ENCODE measurements around the gene MYL6.
"Not testable (repeated sequence)": the region's sequence is repeated elsewhere in the genome, so short reads cannot be mapped to it uniquely, and the experiment has no call there.

The MYL6 gene

DNA sequence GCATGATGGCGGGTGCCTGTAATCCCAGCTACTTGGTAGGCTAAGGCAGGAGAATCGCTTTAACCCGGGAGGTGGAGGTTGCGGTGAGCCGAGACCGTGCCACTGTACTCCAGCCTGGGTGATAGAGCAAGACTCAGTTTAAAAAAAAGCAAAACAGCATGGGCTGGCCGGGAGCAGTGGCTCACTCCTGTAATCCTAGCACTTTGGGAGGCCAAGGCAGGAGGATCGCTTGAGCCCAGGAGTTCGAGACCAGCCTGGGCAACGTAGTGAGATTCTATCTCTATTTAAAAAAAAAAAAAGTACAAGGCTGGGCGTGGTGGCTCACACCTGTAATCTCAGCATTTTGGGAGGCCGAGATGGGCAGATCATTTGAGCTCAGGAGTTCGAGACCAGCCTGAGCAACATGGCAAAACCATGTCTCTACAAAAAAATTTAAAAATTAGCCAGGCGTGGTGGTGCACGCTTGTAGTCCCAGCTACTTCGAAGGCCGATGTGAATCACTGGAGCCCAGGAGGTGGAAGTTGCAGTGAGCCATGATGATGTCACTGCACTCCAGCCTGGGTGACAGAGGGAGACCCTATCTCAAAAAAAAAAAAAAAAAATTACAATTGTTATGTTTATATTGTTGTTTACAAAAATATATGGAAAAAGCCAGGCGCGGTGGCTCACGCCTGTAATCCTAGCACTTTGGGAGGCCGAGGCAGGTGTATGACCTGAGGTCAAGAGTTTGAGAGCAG is 1.5 kb upstream of the MYL6 start:
- not testable (repeated sequence) for DNase-seq (ENCODE audit: low read depth in 2 of 2)

DNA sequence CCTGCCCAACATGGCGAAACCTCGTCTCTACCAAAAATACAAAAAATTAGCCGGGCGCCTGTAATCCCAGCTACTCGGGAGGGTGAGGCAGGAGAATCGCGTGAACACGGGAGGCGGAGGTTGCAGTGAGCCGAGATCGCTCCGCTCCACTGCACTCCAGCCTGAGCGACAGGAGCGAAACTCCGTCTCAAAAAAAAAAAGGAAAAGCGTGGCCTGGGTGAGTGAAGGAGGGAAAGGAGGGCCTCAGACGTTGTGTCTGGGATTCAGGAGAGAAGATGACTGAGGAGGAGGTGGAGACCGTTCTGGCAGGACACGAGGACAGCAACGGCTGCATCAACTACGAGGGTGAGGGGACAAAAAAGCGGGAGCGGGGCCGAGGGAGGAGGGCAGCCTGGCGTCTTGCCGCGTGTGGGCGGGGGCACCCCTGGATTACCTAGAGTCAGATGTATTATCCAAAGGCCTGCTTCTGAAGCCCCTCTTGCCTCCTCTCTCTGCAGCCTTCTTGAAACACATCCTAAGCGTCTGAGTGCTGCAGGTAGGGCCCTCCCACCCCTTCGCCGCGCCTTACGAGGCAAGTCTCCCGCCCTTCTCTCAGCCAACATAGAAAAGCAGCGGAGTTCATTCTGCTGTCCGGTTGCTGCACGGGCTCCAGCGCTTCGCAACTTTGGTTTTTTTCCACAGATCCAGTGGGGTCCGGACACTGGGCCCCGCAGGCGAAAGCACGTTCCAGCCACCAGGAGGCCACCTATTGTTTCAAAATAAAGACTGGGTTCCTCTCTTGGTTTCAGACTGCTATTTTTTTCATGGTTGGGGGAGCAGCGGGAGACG is 744 bp upstream of the MYL6 start:
- peak; percentile 27 to 43 for DNase-seq (ENCODE audit: low read depth in 2 of 2)

DNA sequence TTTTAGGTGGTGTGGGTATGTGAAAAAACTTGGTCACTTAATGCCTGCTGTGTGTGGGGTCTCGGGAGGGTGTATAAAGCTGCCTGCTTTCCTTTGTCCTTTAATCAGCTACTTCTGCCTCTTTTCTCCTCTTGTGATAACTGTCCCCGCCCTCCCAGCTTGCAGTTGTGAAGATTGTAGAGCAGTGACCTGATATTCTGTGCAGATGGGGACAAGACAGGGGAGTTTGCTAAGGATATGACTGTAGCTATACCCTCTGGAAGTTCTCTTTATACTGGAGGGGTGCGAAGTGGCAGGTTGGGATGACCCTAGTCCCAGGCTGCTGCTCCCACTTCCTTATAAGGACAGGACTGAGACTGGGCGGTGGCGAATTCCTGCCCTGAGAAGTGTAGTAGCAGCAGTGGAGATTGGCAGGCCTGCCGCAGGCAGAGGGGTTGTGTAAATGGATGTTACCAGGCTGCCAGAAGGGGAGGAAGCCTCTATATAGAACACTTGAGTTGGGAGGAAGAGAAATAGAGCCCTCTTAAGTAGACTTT is 835 bp downstream of the MYL6 start:
- no peak for DNase-seq (ENCODE audit: low read depth in 2 of 2)

DNA sequence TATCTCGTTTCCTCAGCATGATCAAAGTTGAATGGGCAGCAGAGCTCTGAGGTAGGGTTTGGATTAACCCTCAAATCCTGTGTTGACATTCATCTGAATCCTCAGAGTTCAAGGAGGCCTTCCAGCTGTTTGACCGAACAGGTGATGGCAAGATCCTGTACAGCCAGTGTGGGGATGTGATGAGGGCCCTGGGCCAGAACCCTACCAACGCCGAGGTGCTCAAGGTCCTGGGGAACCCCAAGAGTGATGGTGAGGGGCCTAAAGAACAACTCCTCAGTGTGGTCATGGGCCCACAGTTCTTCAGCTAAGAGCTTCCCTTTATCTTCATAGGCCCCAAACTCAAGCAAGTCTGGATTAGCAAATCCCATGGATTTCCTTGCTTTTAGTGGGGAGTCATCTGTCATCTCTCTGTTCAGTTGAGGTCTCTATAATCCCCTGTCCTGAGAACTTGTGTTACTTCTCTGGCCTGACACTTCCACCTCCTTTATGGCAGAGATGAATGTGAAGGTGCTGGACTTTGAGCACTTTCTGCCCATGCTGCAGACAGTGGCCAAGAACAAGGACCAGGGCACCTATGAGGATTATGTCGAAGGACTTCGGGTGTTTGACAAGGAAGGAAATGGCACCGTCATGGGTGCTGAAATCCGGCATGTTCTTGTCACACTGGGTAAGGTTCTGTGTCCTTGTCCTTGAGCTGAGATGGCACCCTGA is 1.5 kb downstream of the MYL6 start:
- no peak for DNase-seq (ENCODE audit: low read depth in 2 of 2)

DNA sequence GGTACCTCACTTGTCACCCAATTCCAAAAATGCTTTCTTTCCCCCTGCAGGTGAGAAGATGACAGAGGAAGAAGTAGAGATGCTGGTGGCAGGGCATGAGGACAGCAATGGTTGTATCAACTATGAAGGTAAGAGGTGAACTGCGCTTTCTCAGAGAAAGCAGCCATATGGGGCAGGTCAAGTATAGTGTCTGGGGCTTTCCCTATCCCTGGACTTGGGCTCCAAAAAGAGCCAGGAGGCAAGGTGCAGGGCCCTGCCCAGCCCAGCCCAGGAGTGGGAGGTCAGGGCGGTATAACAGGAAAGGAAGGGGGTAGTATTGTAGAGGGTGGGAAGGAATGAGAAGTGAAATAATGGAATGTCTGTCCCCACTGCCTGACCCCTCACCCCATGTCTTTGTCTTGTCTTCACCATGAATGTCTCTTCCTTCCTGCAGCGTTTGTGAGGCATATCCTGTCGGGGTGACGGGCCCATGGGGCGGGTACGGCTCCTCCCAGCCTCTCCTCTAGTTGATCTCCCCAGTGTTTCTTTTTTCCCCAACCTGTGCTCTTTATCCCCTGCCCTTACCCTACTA is 2.1 kb downstream of the MYL6 start:
- peak; percentile 31 for DNase-seq (ENCODE audit: low read depth in 2 of 2)

DNA sequence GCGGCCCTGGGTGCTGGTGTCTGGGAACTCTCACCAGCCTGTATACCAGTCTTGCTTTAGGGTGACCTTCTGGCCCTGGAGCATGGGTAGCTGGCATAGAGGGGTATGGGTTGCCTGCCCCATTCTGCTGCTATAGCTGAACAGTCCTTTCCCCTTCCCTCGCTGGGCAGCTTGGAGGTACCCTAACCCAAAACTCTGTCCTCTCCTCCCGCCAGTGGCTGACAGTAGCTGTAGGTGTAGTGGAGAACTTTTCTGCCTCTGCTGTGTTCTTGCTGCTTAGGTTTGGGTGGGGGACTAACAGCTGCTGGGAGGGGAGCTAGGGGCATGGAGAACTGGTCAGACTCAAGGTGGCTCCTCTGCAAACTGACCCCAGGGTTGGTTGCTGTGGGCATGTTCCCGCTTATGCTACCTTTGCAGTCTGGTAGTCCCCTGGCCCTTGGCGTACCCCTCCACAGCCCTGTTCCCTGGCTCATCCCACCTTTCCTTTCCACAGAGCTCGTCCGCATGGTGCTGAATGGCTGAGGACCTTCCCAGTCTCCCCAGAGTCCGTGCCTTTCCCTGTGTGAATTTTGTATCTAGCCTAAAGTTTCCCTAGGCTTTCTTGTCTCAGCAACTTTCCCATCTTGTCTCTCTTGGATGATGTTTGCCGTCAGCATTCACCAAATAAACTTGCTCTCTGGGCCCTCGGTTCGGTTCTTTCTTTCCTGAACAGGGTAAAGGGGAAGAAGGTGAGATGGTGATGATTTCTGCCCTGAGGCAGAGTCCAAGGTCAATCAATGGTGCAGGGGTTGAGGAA is 2.9 kb downstream of the MYL6 start:
- DNase-seq (ENCODE audit: low read depth in 2 of 2) = no peak

DNA sequence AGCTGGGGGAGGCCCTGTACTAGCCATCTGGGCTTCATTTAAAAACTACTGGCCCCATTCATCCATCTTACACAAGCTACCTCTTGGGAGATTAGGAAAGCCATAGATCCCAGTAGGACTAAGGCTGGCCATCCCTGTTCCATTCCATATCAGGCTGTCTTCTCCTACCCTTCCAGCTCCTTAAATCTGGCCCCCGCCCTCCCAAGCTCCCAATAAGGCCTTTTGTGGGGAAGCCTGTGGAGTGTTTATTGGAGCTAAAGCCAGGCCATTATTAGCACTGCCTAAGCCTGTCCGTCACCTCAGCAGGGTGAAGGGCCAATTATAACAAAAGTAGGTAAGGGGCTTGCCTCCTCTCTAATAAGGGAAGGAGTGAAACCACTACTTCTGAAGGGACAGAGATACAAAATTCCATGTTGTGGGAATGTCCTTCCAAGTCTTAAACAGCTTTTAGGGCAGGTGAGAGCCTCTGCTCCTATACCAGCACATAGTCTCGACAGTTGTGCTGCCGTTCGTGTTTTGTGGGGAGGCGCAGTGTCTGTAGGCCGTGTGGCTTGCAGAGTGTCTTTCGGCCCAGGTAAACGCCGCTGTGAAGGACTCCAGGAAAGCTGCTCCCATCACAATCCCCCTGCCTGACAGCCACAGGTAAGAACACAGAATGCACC is 3.7 kb downstream of the MYL6 start:
- DNase-seq (ENCODE audit: low read depth in 2 of 2) = no peak

DNA sequence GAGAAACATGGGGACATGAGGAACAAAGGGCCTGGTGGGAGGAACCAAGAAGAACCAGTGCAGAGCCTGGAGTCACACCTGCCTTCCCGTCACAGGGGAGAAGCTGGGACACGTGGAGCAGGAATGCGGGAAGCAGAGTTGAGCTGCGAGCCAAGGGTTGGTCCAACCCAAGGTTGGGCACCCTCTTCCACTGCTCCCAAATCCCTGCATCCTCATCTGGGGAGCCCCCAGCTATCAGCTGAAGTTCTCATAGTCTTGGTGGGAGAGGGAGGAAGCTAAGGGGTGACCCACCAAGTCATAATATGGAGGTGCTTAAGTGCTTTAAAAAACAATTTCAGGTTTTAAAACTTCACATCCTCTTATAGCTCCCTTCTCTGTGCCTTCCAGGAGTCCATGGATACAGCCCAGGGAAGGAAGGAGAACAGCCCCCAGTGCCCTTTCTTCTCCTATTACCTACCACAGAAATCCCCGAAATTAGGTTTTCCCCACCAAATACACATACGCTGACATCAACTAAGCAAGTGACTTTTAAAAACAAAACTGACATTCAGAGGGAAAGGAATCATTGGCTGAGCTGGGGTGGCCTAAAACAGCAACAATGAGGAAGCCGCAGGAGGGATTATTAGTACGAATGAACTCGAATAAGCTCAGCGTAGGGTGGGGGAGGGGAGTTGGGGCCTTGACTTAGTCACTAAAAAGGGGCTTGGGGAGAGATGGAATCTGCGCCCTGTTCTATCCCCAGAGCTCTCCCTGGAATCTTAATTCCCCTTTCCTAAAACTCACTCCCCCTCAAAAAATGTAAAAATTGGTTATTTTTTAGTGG is 4.5 kb downstream of the MYL6 start:
- DNase-seq (ENCODE audit: low read depth in 2 of 2) = no peak

DNA sequence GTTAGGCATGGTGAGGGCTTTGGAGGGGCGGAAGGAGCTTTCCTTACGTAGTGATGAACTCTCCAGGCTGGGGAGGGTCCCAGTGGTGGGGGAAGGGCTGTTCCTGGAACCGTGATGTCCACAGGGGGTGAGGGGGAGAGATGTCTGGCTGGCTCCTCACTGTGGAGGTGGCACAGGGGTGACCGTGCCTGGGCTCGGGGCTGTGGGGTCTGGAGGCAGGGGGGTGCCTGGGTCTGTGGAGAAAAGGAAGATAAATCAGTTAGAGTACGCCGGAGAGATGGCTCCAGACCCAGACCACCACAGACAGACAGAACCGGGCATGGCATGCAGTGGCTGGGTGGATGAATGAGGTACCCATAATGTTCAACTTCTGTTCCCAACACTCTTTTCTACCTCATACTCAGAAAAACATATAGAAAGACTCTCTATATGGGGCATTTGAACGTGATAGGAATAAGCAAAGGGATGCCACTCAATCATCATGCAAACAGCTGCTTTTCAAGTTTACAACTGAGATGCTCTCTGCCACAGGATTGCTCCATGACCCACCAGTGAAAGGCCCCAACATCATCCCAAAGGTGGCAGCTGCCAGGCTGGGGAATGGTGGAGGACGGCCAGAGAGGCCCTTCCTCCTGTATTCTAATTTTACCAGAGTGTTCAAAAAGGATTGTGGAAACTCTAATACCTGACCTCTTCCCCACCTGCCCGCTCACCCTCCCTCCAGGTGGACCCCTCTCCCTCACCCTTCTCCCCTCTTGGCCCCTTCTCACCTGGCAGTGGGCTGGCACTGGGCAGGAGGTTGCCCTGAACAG is 5.6 kb downstream of the MYL6 start:
- DNase-seq (ENCODE audit: low read depth in 2 of 2) = no peak

DNA sequence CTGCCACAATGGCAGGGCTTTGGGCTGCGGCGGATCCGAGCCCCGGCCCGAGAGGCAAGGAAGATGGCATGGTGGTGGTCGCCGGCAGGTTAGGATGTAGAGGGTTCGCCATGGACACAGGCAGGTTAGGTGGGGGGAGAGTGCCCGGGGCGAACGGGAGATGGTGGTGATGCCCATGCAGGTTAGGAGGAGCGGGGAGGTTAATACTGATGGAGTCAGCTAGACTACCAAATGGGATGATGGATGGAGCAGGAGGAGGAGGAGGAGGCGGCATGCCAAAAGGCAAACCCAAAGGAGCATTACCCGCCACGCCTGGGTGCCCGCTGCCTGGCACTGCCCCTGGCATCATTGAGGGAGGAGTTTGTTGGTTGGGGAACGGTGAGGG is 6.2 kb downstream of the MYL6 start:
- no peak for DNase-seq (ENCODE audit: low read depth in 2 of 2)

DNA sequence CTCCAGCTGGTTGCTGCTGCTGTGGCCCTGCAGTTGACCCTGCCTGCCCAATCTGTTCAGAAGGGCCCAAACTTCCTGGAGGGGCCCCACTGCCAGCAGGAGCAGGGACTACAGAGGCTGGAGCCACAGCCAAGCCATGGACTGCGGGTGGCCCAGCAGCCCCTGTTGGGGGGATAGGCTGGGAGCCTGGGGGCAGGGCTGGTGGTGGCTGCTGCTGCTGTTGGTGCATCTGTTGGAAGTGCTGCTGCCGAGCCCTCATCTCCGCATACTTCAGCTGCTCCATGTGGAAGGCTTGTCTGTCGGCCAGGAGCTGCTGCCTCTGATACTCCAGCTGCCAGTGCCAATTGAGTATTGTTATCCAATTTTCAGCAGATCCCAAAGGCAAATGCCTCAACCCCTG is 7.2 kb downstream of the MYL6 start:
- DNase-seq (ENCODE audit: low read depth in 2 of 2) = no peak

DNA sequence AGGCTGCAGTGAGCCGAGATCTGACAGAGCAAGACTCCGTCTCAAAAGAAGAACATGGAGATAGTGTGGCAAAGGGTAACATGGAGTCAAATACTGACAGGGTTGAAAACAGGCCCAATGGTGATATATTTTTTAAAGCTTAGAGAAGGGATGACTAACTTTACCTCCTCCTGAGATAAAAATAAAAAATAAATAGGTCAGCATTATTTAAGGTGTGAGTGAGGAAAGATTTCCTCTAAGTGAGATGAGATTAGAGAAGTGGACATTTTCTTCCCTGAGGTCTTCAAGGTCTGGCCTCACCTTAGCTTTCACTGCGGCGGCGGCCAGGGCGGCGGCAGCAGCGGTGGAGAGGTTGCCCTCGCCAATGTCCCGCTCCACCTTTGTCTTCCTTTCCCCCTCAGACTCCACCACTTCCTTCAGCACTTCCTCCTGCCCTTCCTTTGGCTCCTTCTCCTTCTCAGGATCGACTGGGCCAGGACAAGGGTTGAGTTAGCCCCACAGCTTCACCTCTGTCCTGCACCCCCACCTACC is 11.1 kb downstream of the MYL6 start:
- DNase-seq (ENCODE audit: low read depth in 2 of 2) = no peak

DNA sequence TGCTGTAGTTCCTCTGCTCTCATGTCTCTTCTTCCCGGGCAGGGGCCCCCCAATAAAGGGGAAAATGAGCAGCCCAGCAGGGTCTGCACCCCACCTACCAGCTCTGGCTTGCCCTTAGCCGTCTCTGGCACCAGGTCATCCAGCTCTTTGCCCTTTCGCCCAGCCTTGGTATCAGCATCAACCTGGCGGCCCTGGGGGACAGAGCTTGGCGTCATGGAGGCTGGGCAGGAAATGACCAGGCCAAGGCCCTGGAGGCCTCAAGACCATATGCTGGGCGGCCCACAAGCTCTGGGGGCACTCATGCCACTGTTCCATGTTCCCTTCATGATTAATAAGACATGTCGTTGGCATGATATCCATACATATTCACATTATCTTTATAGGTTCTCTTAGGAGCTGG is 14.7 kb downstream of the MYL6 start:
- no peak for DNase-seq (ENCODE audit: low read depth in 2 of 2)

DNA sequence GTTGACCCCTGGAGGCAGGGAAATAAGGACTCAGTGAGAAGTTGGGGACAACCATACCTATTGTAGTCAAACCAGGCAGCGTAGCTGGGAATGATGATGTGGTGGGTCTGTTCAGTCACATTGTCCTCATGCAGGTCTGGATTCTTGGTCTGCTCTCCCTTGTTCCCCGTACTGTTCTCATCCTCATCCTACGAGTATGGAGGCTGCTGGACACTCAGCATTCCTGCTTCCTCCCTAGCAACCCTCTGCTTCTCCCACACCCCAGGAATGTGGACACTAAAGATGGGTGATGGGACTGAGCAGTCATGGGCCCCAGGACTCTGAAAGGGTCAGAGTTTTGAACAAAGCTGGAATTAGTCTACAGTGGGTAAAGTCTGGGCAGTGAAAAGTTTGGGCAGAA is 20.2 kb downstream of the MYL6 start:
- no peak for DNase-seq (ENCODE audit: low read depth in 2 of 2)

DNA sequence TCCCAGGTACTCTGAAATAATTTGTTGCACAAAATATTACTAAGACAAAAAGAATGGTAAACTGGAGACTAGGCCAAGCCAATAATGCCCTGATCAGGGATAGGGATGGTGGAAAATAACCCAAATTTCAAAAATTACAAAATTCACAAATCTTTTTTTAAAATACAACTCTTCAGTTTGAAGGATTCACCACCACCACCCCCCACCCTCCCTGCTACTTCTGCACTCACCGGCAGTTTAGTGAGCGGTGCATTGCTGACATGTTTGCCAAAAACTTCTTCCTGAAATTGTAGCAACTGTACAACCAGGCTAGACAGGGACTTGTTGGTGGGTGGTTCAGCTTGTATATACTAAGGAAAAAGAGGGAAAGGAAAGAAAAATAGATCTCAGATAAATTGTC is 28.8 kb downstream of the MYL6 start:
- DNase-seq (ENCODE audit: low read depth in 2 of 2) = no peak

DNA sequence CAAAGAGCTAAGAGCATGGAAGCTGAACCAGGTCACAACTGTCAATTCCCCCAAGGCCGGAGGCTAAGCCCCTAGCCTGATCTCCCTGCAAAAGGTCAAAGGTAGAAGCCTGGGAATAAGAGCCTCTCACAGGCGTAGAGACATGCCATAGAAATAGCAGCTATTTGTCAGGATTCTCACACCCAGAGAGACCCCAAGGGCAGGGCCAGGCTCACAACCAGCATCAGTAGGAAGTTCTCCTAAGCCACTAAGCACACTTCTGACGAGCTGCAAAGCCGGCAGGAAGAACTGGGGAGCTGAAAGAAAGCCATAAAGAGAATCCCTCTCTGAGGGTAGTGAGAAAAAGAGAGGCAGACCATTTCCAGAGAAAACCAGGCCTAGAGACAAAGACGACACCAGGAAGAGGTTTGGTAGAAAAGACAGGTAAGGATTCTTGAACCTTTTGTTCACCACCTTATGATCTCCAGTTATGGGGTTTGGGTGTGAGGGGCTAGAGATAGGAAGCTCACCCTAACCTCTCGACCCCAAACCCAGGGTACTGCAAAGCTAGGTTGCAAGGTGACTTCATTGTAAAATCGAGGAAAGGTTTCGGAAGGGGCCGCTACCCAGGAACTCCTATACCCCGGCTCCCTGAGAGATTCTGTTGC is 30.1 kb downstream of the MYL6 start:
- DNase-seq (ENCODE audit: low read depth in 2 of 2) = no peak

DNA sequence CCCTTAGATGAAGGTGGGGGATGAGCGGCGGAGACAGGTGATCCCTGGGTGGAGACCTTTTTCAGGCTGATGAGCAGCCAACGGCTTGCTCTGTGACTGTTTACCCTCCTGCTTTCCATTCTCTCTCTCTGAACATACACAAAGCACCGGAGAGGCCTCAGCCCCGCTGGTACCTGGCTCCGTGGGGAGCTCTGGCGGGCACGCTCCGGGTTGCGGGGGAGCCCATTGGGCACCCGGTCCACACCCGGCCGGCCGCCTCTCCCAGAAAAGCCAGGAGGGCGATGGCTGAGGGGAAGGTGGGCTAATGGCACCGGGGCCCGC is 30.6 kb downstream of the MYL6 start:
- DNase-seq (ENCODE audit: low read depth in 2 of 2) = no peak
